ENCODE measurements around the gene CD48.
"Not testable (repeated sequence)": the region's sequence is repeated elsewhere in the genome, so short reads cannot be mapped to it uniquely, and the experiment has no call there.

CD48 gene

GRCh38 chr1:160741612-160742348 is 30.2 kb upstream of the CD48 start:
- DNase-seq = no peak

- no peak for DNase-seq
Observed at GRCh38 chr1:160741092-160741501, 29.5 kb upstream of the CD48 start.

GRCh38 chr1:160740133-160740688 is 28.6 kb upstream of the CD48 start:
- DNase-seq = no peak

GRCh38 chr1:160739098-160739511 is 27.5 kb upstream of the CD48 start, which contains the start of gene SLAMF7:
TSS of gene SLAMF7 (plus strand) at chr1:160739247. CDS start at chr1:160739302, 55 bp downstream.
- DNase-seq = peak; percentile 8

- no peak for DNase-seq
Observed at GRCh38 chr1:160738271-160738670, 26.6 kb upstream of the CD48 start.

GRCh38 chr1:160734301-160734700 is 22.7 kb upstream of the CD48 start:
- DNase-seq = no peak

- DNase-seq = no peak
Observed at GRCh38 chr1:160733898-160734297, 22.3 kb upstream of the CD48 start.

GRCh38 chr1:160731990-160732389 is 20.4 kb upstream of the CD48 start:
- DNase-seq = no peak

- DNase-seq = not testable (repeated sequence)
Observed at GRCh38 chr1:160731564-160731963, 19.9 kb upstream of the CD48 start.

GRCh38 chr1:160727316-160727640 is 15.7 kb upstream of the CD48 start:
- DNase-seq = no peak

- DNase-seq = peak; percentile 88
Observed at GRCh38 chr1:160726498-160727315, 15.1 kb upstream of the CD48 start.

GRCh38 chr1:160726114-160726497 is 14.5 kb upstream of the CD48 start:
- peak; percentile 42 for DNase-seq

GRCh38 chr1:160724465-160725242 is 13.0 kb upstream of the CD48 start:
- DNase-seq = peak; percentile 41

- DNase-seq = no peak
Observed at GRCh38 chr1:160723332-160723731, 11.7 kb upstream of the CD48 start.

GRCh38 chr1:160722726-160723125 is 11.1 kb upstream of the CD48 start:
- no peak for DNase-seq

GRCh38 chr1:160721473-160721872 is 9.9 kb upstream of the CD48 start:
- DNase-seq = no peak

GRCh38 chr1:160720356-160721085 is 8.9 kb upstream of the CD48 start:
- no peak for DNase-seq

GRCh38 chr1:160718210-160718609 is 6.6 kb upstream of the CD48 start:
- DNase-seq = no peak

GRCh38 chr1:160717306-160717705 is 5.7 kb upstream of the CD48 start:
- DNase-seq = no peak

GRCh38 chr1:160716013-160716412 is 4.4 kb upstream of the CD48 start:
- no peak for DNase-seq

- DNase-seq = not testable (repeated sequence)
Observed at GRCh38 chr1:160714034-160714648, 2.5 kb upstream of the CD48 start.

- no peak for DNase-seq
Observed at GRCh38 chr1:160713161-160713560, 1.5 kb upstream of the CD48 start.
